GM12878 (cell line): ENCODE measurements around the gene ENDOG. TPM values are rescaled to one million over a fixed set of nuclear protein-coding genes. Genes with fewer than 3 reads are reported as not detected.

Source experiments
- CHD4 ChIP-seq: fragments of 200-600 bp; sonication (generic); IDR thresholded peaks from 2 replicates; pipeline ENCODE4 v1.6.1; 2016; ENCODE audit warnings: mild to moderate bottlenecking
- EP300 ChIP-seq, 2 experiments: fragments of 150-350 bp in 1 of 2; IDR thresholded peaks; 2 replicates each; pipeline ENCODE4 v1.6.1; 2011 to 2012; ENCODE audit warnings: low read depth in 2 of 2, low read length in 2 of 2, borderline replicate concordance in 1 of 2, improper control_type of control experiment in 1 of 2, inconsistent platforms in 1 of 2; ENCODE audit not compliant: control insufficient read depth in 1 of 2
- EZH2 ChIP-seq: IDR thresholded peaks from 2 replicates; pipeline ENCODE4 v1.6.1; 2012; ENCODE audit warnings: low read depth, mild to moderate bottlenecking, control low read depth, inconsistent platforms, low read length, borderline replicate concordance; ENCODE audit not compliant: control insufficient read depth
- FOXM1 ChIP-seq: IDR thresholded peaks from 2 replicates; pipeline ENCODE4 v1.6.1; 2012; ENCODE audit warnings: low read depth, mild to moderate bottlenecking, inconsistent platforms, low read length, moderate library complexity
- GABPA ChIP-seq: IDR thresholded peaks from 2 replicates; pipeline ENCODE4 v1.6.1; 2014; ENCODE audit warnings: antibody characterized with exemption, low read depth, mild to moderate bottlenecking, inconsistent platforms
- GATAD2B ChIP-seq: fragments of 450-650 bp; conservative IDR thresholded peaks from 2 replicates; pipeline ENCODE4 v1.6.1; 2017; ENCODE audit warnings: low read depth, mild to moderate bottlenecking, moderate library complexity
- PML ChIP-seq: IDR thresholded peaks from 2 replicates; pipeline ENCODE4 v1.6.1; 2012; ENCODE audit warnings: low read length, inconsistent platforms
- RAD21 ChIP-seq: IDR thresholded peaks from 2 replicates; pipeline ENCODE4 v1.6.1; 2011; ENCODE audit warnings: mild to moderate bottlenecking, low read depth, low read length, moderate library complexity; ENCODE audit not compliant: insufficient read depth
- RAD51 ChIP-seq: fragments of 450-650 bp; IDR thresholded peaks from 2 replicates; pipeline ENCODE4 v1.6.1; 2016; ENCODE audit warnings: moderate library complexity, mild to moderate bottlenecking, inconsistent platforms
- SMAD1 ChIP-seq: fragments of 450-650 bp; IDR thresholded peaks from 2 replicates; pipeline ENCODE4 v1.6.1; 2018; ENCODE audit warnings: mild to moderate bottlenecking, low read depth; ENCODE audit not compliant: partially characterized antibody
- TBL1XR1 ChIP-seq: IDR thresholded peaks from 2 replicates; pipeline ENCODE4 v1.6.1; 2012; ENCODE audit warnings: low read depth, low read length, improper control_type of control experiment
- YBX1 ChIP-seq: fragments of 450-650 bp; IDR thresholded peaks from 2 replicates; pipeline ENCODE4 v1.6.1; 2016; ENCODE audit warnings: antibody characterized with exemption
- ZBTB4 ChIP-seq: fragments of 450-650 bp; formaldehyde crosslinking; IDR thresholded peaks from 2 replicates; pipeline ENCODE4 v1.4.0; 2022; ENCODE audit warnings: mild to moderate bottlenecking, moderate library complexity
- ZBTB40 ChIP-seq: fragments of 450-650 bp; IDR thresholded peaks from 2 replicates; pipeline ENCODE4 v1.6.1; 2016; ENCODE audit warnings: mild to moderate bottlenecking, moderate library complexity, borderline replicate concordance
- ZNF274 ChIP-seq: IDR thresholded peaks from one replicate; pipeline ENCODE4 v1.8.0; 2011; ENCODE audit not compliant: insufficient read length, insufficient read depth
- ZNF384 ChIP-seq: IDR thresholded peaks from 2 replicates; pipeline ENCODE4 v1.6.1; 2012; ENCODE audit warnings: low read depth, mild to moderate bottlenecking, low read length, improper control_type of control experiment, borderline replicate concordance
- ZSCAN29 ChIP-seq: fragments of 450-650 bp; IDR thresholded peaks from 2 replicates; pipeline ENCODE4 v1.6.1; 2017; ENCODE audit warnings: mild to moderate bottlenecking, moderate library complexity
- polyA plus RNA-seq, 11 experiments: library from polyadenylated mRNA; depleted of rRNA in 4 of 11; unstranded in 6 of 11; stranded (reverse) in 5 of 11; fragments of >200 nt; fragmentation: Nextera tagmentation in 4 of 11; fragmentation: Illumina TruSeq in 1 of 11; extraction: Ambion mirVana in 4 of 11; extraction: Trizol in 1 of 11; gene quantifications; 1 replicate in 1 of 11; 2 replicates in 10 of 11; pipeline versions ENCODE4 v1.2.1 to v1.2.3, GENCODE V29; 2011 to 2016; ENCODE audit warnings: inconsistent platforms in 2 of 11, missing spikeins in 2 of 11, low read depth in 1 of 11
- total RNA-seq, 4 experiments: library from RNA; depleted of rRNA in 3 of 4; stranded (reverse); fragments of >200 nt in 3 of 4; fragmentation: Illumina TruSeq in 1 of 4; extraction: Trizol in 1 of 4; gene quantifications; 2 replicates each; pipeline versions ENCODE4 v1.2.1 to v1.2.3, GENCODE V29; 2013 to 2021
- TF ChIP-seq, protein P1 (sequence below): IDR thresholded peaks from 2 replicates; pipeline ENCODE4 v1.6.1; 2012; ENCODE audit warnings: low read depth, low read length, improper control_type of control experiment
- TF ChIP-seq, protein P2 (sequence below): IDR thresholded peaks from 2 replicates; pipeline ENCODE4 v1.6.1; 2012; ENCODE audit warnings: low read depth, low read length, improper control_type of control experiment
- TF ChIP-seq, protein P3 (sequence below): IDR thresholded peaks from 2 replicates; pipeline ENCODE4 v1.6.1; 2011; ENCODE audit warnings: low read depth, low read length, improper control_type of control experiment, borderline replicate concordance

The ENDOG gene
- total and polyA plus RNA-seq, 10 of the 15 experiments (the other 5 are each of a cell fraction or from before 2014, with no cell fraction given), result 0.84 to 29.2 (median 9.0) TPM

GRCh38 chr9:128829477-128830251, 11.4 kb downstream of the ENDOG start, which contains the start of gene SPOUT1 (continued):
- TF ChIP-seq ZBTB40, result peak; percentile 60; the same call in 1 of the 2 replicates
- no peak for TF ChIP-seq ZBTB4
- peak; percentile 69; the same call in 1 of the 2 replicates for TF ChIP-seq GABPA
- no peak for TF ChIP-seq RAD51
- no peak for TF ChIP-seq FOXM1
- TF ChIP-seq YBX1, result no peak
- no peak for TF ChIP-seq ZNF274
- no peak for TF ChIP-seq RAD21
- TF ChIP-seq, protein P1, sequence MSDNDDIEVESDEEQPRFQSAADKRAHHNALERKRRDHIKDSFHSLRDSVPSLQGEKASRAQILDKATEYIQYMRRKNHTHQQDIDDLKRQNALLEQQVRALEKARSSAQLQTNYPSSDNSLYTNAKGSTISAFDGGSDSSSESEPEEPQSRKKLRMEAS, result peak; percentile 67; the same call in 1 of the 2 replicates
- no peak for TF ChIP-seq ZNF384
- TF ChIP-seq GATAD2B, result peak; percentile 83
- peak; percentile 82; the same call in 1 of the 2 replicates for TF ChIP-seq PML
- no peak for TF ChIP-seq ZSCAN29
- TF ChIP-seq, protein P2, sequence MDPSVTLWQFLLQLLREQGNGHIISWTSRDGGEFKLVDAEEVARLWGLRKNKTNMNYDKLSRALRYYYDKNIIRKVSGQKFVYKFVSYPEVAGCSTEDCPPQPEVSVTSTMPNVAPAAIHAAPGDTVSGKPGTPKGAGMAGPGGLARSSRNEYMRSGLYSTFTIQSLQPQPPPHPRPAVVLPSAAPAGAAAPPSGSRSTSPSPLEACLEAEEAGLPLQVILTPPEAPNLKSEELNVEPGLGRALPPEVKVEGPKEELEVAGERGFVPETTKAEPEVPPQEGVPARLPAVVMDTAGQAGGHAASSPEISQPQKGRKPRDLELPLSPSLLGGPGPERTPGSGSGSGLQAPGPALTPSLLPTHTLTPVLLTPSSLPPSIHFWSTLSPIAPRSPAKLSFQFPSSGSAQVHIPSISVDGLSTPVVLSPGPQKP, result 0 out of 2 replicates have a peak, but pooled peaks have one; percentile 18
- TF ChIP-seq TBL1XR1, result no peak
- TF ChIP-seq SMAD1, result no peak
- no peak for TF ChIP-seq EZH2
- TF ChIP-seq EP300 (IDR thresholded peaks at IDR 0.05; ENCODE audit: borderline replicate concordance in 1 of 2, control insufficient read depth in 1 of 2, low read depth in 2 of 2, low read length in 2 of 2), result no peak
- TF ChIP-seq CHD4, result no peak
- TF ChIP-seq, protein P3, sequence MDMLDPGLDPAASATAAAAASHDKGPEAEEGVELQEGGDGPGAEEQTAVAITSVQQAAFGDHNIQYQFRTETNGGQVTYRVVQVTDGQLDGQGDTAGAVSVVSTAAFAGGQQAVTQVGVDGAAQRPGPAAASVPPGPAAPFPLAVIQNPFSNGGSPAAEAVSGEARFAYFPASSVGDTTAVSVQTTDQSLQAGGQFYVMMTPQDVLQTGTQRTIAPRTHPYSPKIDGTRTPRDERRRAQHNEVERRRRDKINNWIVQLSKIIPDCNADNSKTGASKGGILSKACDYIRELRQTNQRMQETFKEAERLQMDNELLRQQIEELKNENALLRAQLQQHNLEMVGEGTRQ, result no peak
